SK-N-SH treated with all-trans-retinoic acid at 6 μM for 48 hours (cell line): ENCODE measurements around the gene PIGM.

Source experiments
- CREB5 ChIP-seq: fragments of 250-450 bp; sonication (Bioruptor Pico); IDR thresholded peaks from 2 replicates; pipeline ENCODE4 v1.5.1; 2020; ENCODE audit warnings: low read depth, mild to moderate bottlenecking, moderate library complexity
- CSDC2 ChIP-seq: fragments of 250-450 bp; sonication (Bioruptor Pico); IDR thresholded peaks from 2 replicates; pipeline ENCODE4 v1.5.0; 2020; ENCODE audit warnings: mild to moderate bottlenecking, moderate library complexity
- GLIS3 ChIP-seq: fragments of 250-450 bp; sonication (Bioruptor Pico); IDR thresholded peaks from 2 replicates; pipeline ENCODE4 v1.5.0; 2020; ENCODE audit warnings: mild to moderate bottlenecking, moderate library complexity
- ISL1 ChIP-seq: fragments of 250-450 bp; sonication (Bioruptor Pico); IDR thresholded peaks from 2 replicates; pipeline ENCODE4 v2.1.2; 2022; ENCODE audit warnings: mild to moderate bottlenecking, moderate library complexity
- OSR1 ChIP-seq: fragments of 250-450 bp; sonication (Bioruptor Pico); IDR thresholded peaks from 2 replicates; pipeline ENCODE4 v1.8.0; 2022; ENCODE audit warnings: moderate library complexity, mild to moderate bottlenecking, inconsistent platforms
- PATZ1 ChIP-seq: fragments of 250-450 bp; sonication (Bioruptor Pico); IDR thresholded peaks from 2 replicates; pipeline ENCODE4 v1.8.0; 2020; ENCODE audit warnings: mild to moderate bottlenecking, moderate library complexity, borderline replicate concordance
- PPARA ChIP-seq: fragments of 250-450 bp; sonication (Bioruptor Pico); IDR thresholded peaks from 2 replicates; pipeline ENCODE4 v1.5.0; 2020; ENCODE audit warnings: mild to moderate bottlenecking, borderline replicate concordance
- RARB ChIP-seq: fragments of 250-450 bp; sonication (Bioruptor Pico); IDR thresholded peaks from 2 replicates; pipeline ENCODE4 v1.8.0; 2021; ENCODE audit warnings: mild to moderate bottlenecking, moderate library complexity
- SNAI2 ChIP-seq: fragments of 250-450 bp; sonication (Bioruptor Pico); IDR thresholded peaks from 2 replicates; pipeline ENCODE4 v1.5.0; 2020; ENCODE audit warnings: mild to moderate bottlenecking, moderate library complexity
- ZC3H10 ChIP-seq: fragments of 250-450 bp; sonication (Bioruptor Pico); IDR thresholded peaks from 2 replicates; pipeline ENCODE4 v1.5.1; 2021; ENCODE audit warnings: mild to moderate bottlenecking, moderate library complexity
- ZFP3 ChIP-seq: fragments of 250-450 bp; sonication (Bioruptor Pico); IDR thresholded peaks from 2 replicates; pipeline ENCODE4 v1.5.0; 2020; ENCODE audit warnings: mild to moderate bottlenecking, moderate library complexity
- ZFP30 ChIP-seq: fragments of 450-650 bp; formaldehyde crosslinking; IDR thresholded peaks from 2 replicates; pipeline ENCODE4 v1.5.0; 2022; ENCODE audit warnings: mild to moderate bottlenecking, moderate library complexity
- ZNF565 ChIP-seq: fragments of 450-650 bp; formaldehyde crosslinking; conservative IDR thresholded peaks from 2 replicates; pipeline ENCODE4 v1.5.0; 2020; ENCODE audit warnings: low read depth, mild to moderate bottlenecking, moderate library complexity

- TF ChIP-seq ISL1 (CRISPR knock-in tag) (no peak), PATZ1 (CRISPR knock-in tag) (no peak), RARB (CRISPR knock-in tag) (no peak), ZFP3 (CRISPR knock-in tag) (no peak), ZNF565 (CRISPR knock-in tag) (no peak), SNAI2 (CRISPR knock-in tag) (no peak), OSR1 (no peak), ZFP30 (CRISPR knock-in tag) (no peak), GLIS3 (CRISPR knock-in tag) (no peak), CSDC2 (CRISPR knock-in tag) (no peak), CREB5 (CRISPR knock-in tag) (no peak), ZC3H10 (no peak), PPARA (CRISPR knock-in tag) (no peak)
Observed at GRCh38 chr1:159980786-159981185, 51.0 kb downstream of the PIGM start.
